PC-9 (cell line): ENCODE measurements around the gene GNAS. TPM values are rescaled to one million over a fixed set of nuclear protein-coding genes. Genes with fewer than 3 reads are reported as not detected.

Source experiments
- BruUV-seq: library from RNA; stranded (reverse); fragments of 400-500 nt; replicated peaks from 2 replicates; lab custom pipeline; 2021; lab: Mats Ljungman, UMichigan
- CTCF ChIA-PET: fragments of 300-600 bp; sonication (Branson Sonifier 250); formaldehyde crosslinking; loops from one replicate; lab custom pipeline; 2022; ENCODE audit warnings: antibody characterized with exemption; lab: Charles Lee
- POLR2A ChIA-PET: fragments of 300-600 bp; sonication (Branson Sonifier 250); formaldehyde crosslinking; loops from one replicate; lab custom pipeline; 2022; ENCODE audit warnings: antibody characterized with exemption; ENCODE audit not compliant: unreplicated experiment; lab: Charles Lee
- DNase-seq, 2 experiments: peaks; one replicate each; pipeline versions ENCODE4 v3.0.0 to v3.0.0-alpha.2; 2015 to 2022; ENCODE audit warnings: mixed read lengths in 1 of 2
- H2AFZ ChIP-seq: fragments of 200-600 bp; sonication (generic); 2 replicates; pipeline ENCODE4 v1.8.1; 2017; ENCODE audit warnings: antibody characterized with exemption
- H3F3A ChIP-seq: fragments of 200-600 bp; sonication (generic); 2 replicates; pipeline ENCODE4 v1.8.1; 2017; ENCODE audit warnings: antibody characterized with exemption, mild to moderate bottlenecking, low read depth; ENCODE audit not compliant: insufficient read depth
- H3K27ac ChIP-seq: fragments of 200-600 bp; sonication (generic); 2 replicates; pipeline ENCODE4 v1.6.1; 2016; ENCODE audit warnings: mixed run types
- H3K27me3 ChIP-seq: fragments of 200-600 bp; sonication (generic); 2 replicates; pipeline ENCODE4 v1.6.1; 2016; ENCODE audit warnings: low read depth, mixed run types; ENCODE audit not compliant: insufficient read depth
- H3K36me3 ChIP-seq: fragments of 200-600 bp; sonication (generic); 2 replicates; pipeline ENCODE4 v1.6.1; 2016; ENCODE audit warnings: low read depth, mixed run types
- H3K4me1 ChIP-seq: fragments of 200-600 bp; sonication (generic); replicated peaks from 2 replicates; pipeline ENCODE4 v1.6.1; 2016; ENCODE audit warnings: mixed run types; ENCODE audit not compliant: insufficient read depth
- H3K4me2 ChIP-seq: fragments of 200-600 bp; sonication (generic); 2 replicates; pipeline ENCODE4 v1.6.1; 2017; ENCODE audit warnings: mixed run types
- H3K4me3 ChIP-seq: fragments of 200-600 bp; sonication (generic); 2 replicates; pipeline ENCODE4 v1.6.1; 2016; ENCODE audit warnings: mixed run types
- H3K79me2 ChIP-seq: fragments of 200-600 bp; sonication (generic); 2 replicates; pipeline ENCODE4 v1.6.1; 2017; ENCODE audit warnings: low read depth, mixed run types
- H3K9me2 ChIP-seq: fragments of 200-600 bp; sonication (generic); 2 replicates; pipeline ENCODE4 v1.8.1; 2017; ENCODE audit warnings: mild to moderate bottlenecking; ENCODE audit not compliant: insufficient read depth
- H3K9me3 ChIP-seq: fragments of 200-600 bp; sonication (generic); 2 replicates; pipeline ENCODE4 v1.8.1; 2016; ENCODE audit warnings: low read depth; ENCODE audit not compliant: insufficient read depth
- H4K20me1 ChIP-seq: fragments of 200-600 bp; sonication (generic); 2 replicates; pipeline ENCODE4 v1.8.1; 2017; ENCODE audit not compliant: insufficient read depth
- CTCF ChIP-seq: fragments of 200-600 bp; sonication (generic); conservative IDR thresholded peaks from 2 replicates; pipeline ENCODE4 v1.6.1; 2017; ENCODE audit warnings: mixed run types, antibody characterized with exemption, mild to moderate bottlenecking, moderate library complexity
- EZH2 ChIP-seq: fragments of 200-600 bp; sonication (generic); IDR thresholded peaks from 2 replicates; pipeline ENCODE4 v1.8.0; 2017; ENCODE audit warnings: antibody characterized with exemption, low read depth
- intact Hi-C: fragments of 100-400 bp; cut with micrococcal nuclease; formaldehyde crosslinking; loops from one replicate; pipeline ENCODE4 v1.10.0; 2022; ENCODE audit not compliant: unreplicated experiment
- total RNA-seq: library from RNA; stranded (reverse); gene quantifications from 2 replicates; pipeline ENCODE4 v1.2.3, GENCODE V29; 2021

The GNAS gene
- total RNA-seq, 1 experiment from 2014 or later = 929 TPM

GRCh38 chr20:58886546-58886945 is 34.0 kb downstream of the GNAS start:
- POLR2A ChIA-PET = interaction anchor here (0.6 kb wide), 1 partner anchor 26 kb away, joined by 3 read pairs; no protein-coding TSS in a partner anchor
- H3K4me3 ChIP-seq = no peak overlapping the region
- CTCF ChIA-PET = no interaction called here

GRCh38 chr20:58888103-58888502 is 35.6 kb downstream of the GNAS start:
- POLR2A ChIA-PET = no interaction called here
- Histone ChIP-seq H2AFZ (peak overlapping the region; percentile 88), H3F3A (no peaks in the 10 kb centered on the region), H3K4me1 (peaks cover 13% of the 10 kb centered on the region), H3K27ac (no peak overlapping the region), H3K4me2 (peak overlapping the region; percentile 71), H4K20me1 (no peaks in the 10 kb centered on the region; the same call in 1 of the 2 replicates), H3K27me3 (no peaks in the 10 kb centered on the region), H3K79me2 (peaks cover 25% of the 10 kb centered on the region), H3K36me3 (no peaks in the 10 kb centered on the region), H3K9me3 (no peaks in the 10 kb centered on the region), H3K9me2 (no peaks in the 10 kb centered on the region), H3K4me3 (peak overlapping the region; percentile 55)
- CTCF ChIA-PET = no interaction called here
- intact Hi-C loops = loop anchor here (2.0 kb wide), 1 partner anchor 155 kb away; the partner anchor contains the start of gene PRELID3B
- TF ChIP-seq CTCF = no peak
- no peak for TF ChIP-seq EZH2
- TSS peak; percentile 60 for BruUV-seq
- DNase-seq = no peak

More at GRCh38 chr20:58886546-58886945, 34.0 kb downstream of the GNAS start:
- H3K4me1 ChIP-seq = peaks cover 11% of the 10 kb centered on the region
- no peak for TF ChIP-seq CTCF
- TF ChIP-seq EZH2 = no peak
- H3K79me2 ChIP-seq = peaks cover 14% of the 10 kb centered on the region
- H3K27me3 ChIP-seq = no peaks in the 10 kb centered on the region
- no peaks in the 10 kb centered on the region for H3K9me3 ChIP-seq
- H3K27ac ChIP-seq = no peak overlapping the region
- H4K20me1 ChIP-seq = no peaks in the 10 kb centered on the region
- BruUV-seq = no TSS peak
- DNase-seq = no peak
- no peaks in the 10 kb centered on the region for H3F3A ChIP-seq
- no peaks in the 10 kb centered on the region for H3K9me2 ChIP-seq
- no peak overlapping the region for H2AFZ ChIP-seq
- H3K4me2 ChIP-seq = no peak overlapping the region
- no peaks in the 10 kb centered on the region for H3K36me3 ChIP-seq
- intact Hi-C loops = no loop called here

- H3K9me2 ChIP-seq = no peaks in the 10 kb centered on the region
- CTCF ChIA-PET = no interaction called here
- TF ChIP-seq CTCF (no peak), EZH2 (no peak)
- H3F3A ChIP-seq = no peaks in the 10 kb centered on the region
- peak overlapping the region; percentile 82 for H3K4me2 ChIP-seq
- no peaks in the 10 kb centered on the region for H3K9me3 ChIP-seq
- peak overlapping the region; percentile 88 for H2AFZ ChIP-seq
- H3K27ac ChIP-seq = no peak overlapping the region; the same call in 1 of the 2 replicates
- peaks cover 19% of the 10 kb centered on the region for H3K4me1 ChIP-seq
- H3K27me3 ChIP-seq = no peaks in the 10 kb centered on the region
- POLR2A ChIA-PET = interaction anchor here (0.5 to 0.6 kb wide), 2 partner anchors 70 to 928 kb away, joined by 4 read pairs; no protein-coding TSS in a partner anchor
- intact Hi-C loops = loop anchor here (2.0 kb wide), 1 partner anchor 154 kb away; the partner anchor contains the start of gene PRELID3B
- H4K20me1 ChIP-seq = peaks cover 6% of the 10 kb centered on the region
- peak overlapping the region; percentile 55 for H3K4me3 ChIP-seq
- H3K36me3 ChIP-seq = 0 out of 2 replicates have a peak, but pooled peaks cover 3% of the 10 kb centered on the region
- BruUV-seq = no TSS peak
- peaks cover 31% of the 10 kb centered on the region for H3K79me2 ChIP-seq
- peak; percentile 66 to 80 for DNase-seq
Measured at GRCh38 chr20:58888521-58889333, 36.2 kb downstream of the GNAS start.
